Measurements from ENCODE around the gene LRP1. TPM values are rescaled to one million over a fixed set of nuclear protein-coding genes. Genes with fewer than 3 reads are reported as not detected.

The LRP1 gene
- total RNA-seq, 2 experiments from 2014 or later: 6.6 to 8.5 TPM

DNA sequence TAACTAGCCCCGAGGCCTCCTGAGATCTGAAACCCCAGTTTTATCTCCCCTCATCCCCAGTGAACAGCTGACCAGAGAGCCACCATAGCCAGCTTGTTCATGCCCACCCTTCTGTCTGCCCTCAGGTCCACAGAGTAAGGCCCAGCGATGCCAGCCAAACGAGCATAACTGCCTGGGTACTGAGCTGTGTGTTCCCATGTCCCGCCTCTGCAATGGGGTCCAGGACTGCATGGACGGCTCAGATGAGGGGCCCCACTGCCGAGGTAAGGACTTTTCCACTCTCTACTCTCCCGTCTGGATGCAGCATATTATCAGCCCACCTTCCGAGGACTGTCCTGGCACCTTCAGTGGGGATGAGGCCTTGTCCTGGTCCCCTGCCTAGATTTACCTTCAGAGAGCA, 13.0 kb downstream of the LRP1 start:
- Mint-ChIP-seq H3K27ac (no peak overlapping the region), H3K9me3 (no peaks in the 10 kb centered on the region), H3K36me3 (ENCODE audit: low read depth) (no peaks in the 10 kb centered on the region), H3K4me3 (no peak overlapping the region), H3K4me1 (ENCODE audit: low read depth) (peaks cover 6% of the 10 kb centered on the region), H3K27me3 (no peaks in the 10 kb centered on the region)
- H3K27ac ChIP-seq (ENCODE audit: low read depth in 1 of 2, low read length in 2 of 2): no peak overlapping the region
- H3K27me3 ChIP-seq (ENCODE audit: control insufficient read depth in 1 of 2, insufficient read depth in 2 of 2, low read length in 2 of 2): no peaks in the 10 kb centered on the region
- peaks cover 5% of the 10 kb centered on the region for H3K4me1 ChIP-seq (ENCODE audit: insufficient read depth, low read length)
- no peak overlapping the region for H3K4me3 ChIP-seq (ENCODE audit: low read length)
- no peaks in the 10 kb centered on the region for H3K9me3 ChIP-seq (ENCODE audit: control insufficient read depth in 1 of 2, insufficient read depth in 1 of 2, low read length in 2 of 2)
- H3K36me3 ChIP-seq (ENCODE audit: insufficient read depth, low read length): peaks cover 2% of the 10 kb centered on the region
- DNase-seq (no peak), ATAC-seq (ENCODE audit: poor library complexity) (no peak)
- ChIA-PET POLR2A (interaction anchor here (0.6 kb wide), 1 partner anchor 168 kb away, joined by 3 read pairs; no protein-coding TSS in a partner anchor), CTCF (no interaction called here)
- intact Hi-C loops (cut with DNase I, micrococcal nuclease): no loop called here
- TF ChIP-seq CTCF (IDR thresholded peaks at IDR 0.05): no peak

GRCh38 chr12:57142121-57142520, 13.8 kb downstream of the LRP1 start:
- no peak overlapping the region for H3K27ac ChIP-seq (ENCODE audit: low read depth in 1 of 2, low read length in 2 of 2)
- CTCF ChIA-PET: no interaction called here
- H3K4me1 Mint-ChIP-seq (ENCODE audit: low read depth): peaks cover 6% of the 10 kb centered on the region
- no peak for DNase-seq
- no peaks in the 10 kb centered on the region for H3K36me3 Mint-ChIP-seq (ENCODE audit: low read depth)
- no peaks in the 10 kb centered on the region for H3K9me3 ChIP-seq (ENCODE audit: control insufficient read depth in 1 of 2, insufficient read depth in 1 of 2, low read length in 2 of 2)
- no peak overlapping the region for H3K4me3 Mint-ChIP-seq
- peaks cover 2% of the 10 kb centered on the region for H3K36me3 ChIP-seq (ENCODE audit: insufficient read depth, low read length)
- ATAC-seq (ENCODE audit: poor library complexity): no peak
- H3K27me3 ChIP-seq (ENCODE audit: control insufficient read depth in 1 of 2, insufficient read depth in 2 of 2, low read length in 2 of 2): no peaks in the 10 kb centered on the region
- H3K27ac Mint-ChIP-seq: no peak overlapping the region
- no peak overlapping the region for H3K4me3 ChIP-seq (ENCODE audit: low read length)
- intact Hi-C loops (cut with DNase I, micrococcal nuclease): no loop called here
- POLR2A ChIA-PET: interaction anchor here (0.6 kb wide), 1 partner anchor 167 kb away, joined by 3 read pairs; no protein-coding TSS in a partner anchor
- no peak for TF ChIP-seq CTCF (IDR thresholded peaks at IDR 0.05)
- no peaks in the 10 kb centered on the region for H3K9me3 Mint-ChIP-seq
- H3K4me1 ChIP-seq (ENCODE audit: insufficient read depth, low read length): peaks cover 5% of the 10 kb centered on the region
- no peaks in the 10 kb centered on the region for H3K27me3 Mint-ChIP-seq

- no peak overlapping the region for H3K27ac ChIP-seq (ENCODE audit: low read depth in 1 of 2, low read length in 2 of 2)
- H3K4me3 Mint-ChIP-seq: no peak overlapping the region
- no peaks in the 10 kb centered on the region for H3K9me3 Mint-ChIP-seq
- no peak overlapping the region for H3K4me3 ChIP-seq (ENCODE audit: low read length)
- H3K36me3 Mint-ChIP-seq (ENCODE audit: low read depth): no peaks in the 10 kb centered on the region
- DNase-seq (no peak), ATAC-seq (ENCODE audit: poor library complexity) (no peak)
- no peaks in the 10 kb centered on the region for H3K27me3 Mint-ChIP-seq
- TF ChIP-seq CTCF (IDR thresholded peaks at IDR 0.05): no peak
- H3K36me3 ChIP-seq (ENCODE audit: insufficient read depth, low read length): peaks cover 2% of the 10 kb centered on the region
- H3K4me1 Mint-ChIP-seq (ENCODE audit: low read depth): peaks cover 6% of the 10 kb centered on the region
- H3K9me3 ChIP-seq (ENCODE audit: control insufficient read depth in 1 of 2, insufficient read depth in 1 of 2, low read length in 2 of 2): no peaks in the 10 kb centered on the region
- intact Hi-C loops (cut with DNase I, micrococcal nuclease): no loop called here
- H3K27ac Mint-ChIP-seq: no peak overlapping the region
- H3K27me3 ChIP-seq (ENCODE audit: control insufficient read depth in 1 of 2, insufficient read depth in 2 of 2, low read length in 2 of 2): no peaks in the 10 kb centered on the region
- H3K4me1 ChIP-seq (ENCODE audit: insufficient read depth, low read length): peaks cover 5% of the 10 kb centered on the region
- CTCF ChIA-PET: no interaction called here
- POLR2A ChIA-PET: no interaction called here
Measured at GRCh38 chr12:57142727-57143126, 14.4 kb downstream of the LRP1 start.

Data from CD4-positive, alpha-beta T cell (primary cell).